HepG2 (cell line): Measurements from ENCODE around the gene YPEL3. TPM values are rescaled to one million over a fixed set of nuclear protein-coding genes. Genes with fewer than 3 reads are reported as not detected.

ENCODE experiments used
- HMG20B ChIP-seq: conservative IDR thresholded peaks from 2 replicates; pipeline ENCODE4 v1.6.1; 2016; ENCODE audit warnings: missing genetic modification reagents, missing compliant biosample characterization
- KMT2A ChIP-seq: sonication (generic); formaldehyde crosslinking; IDR thresholded peaks from 2 replicates; pipeline ENCODE4 v1.4.0; 2020; ENCODE audit warnings: missing genetic modification reagents
- MAFF ChIP-seq: IDR thresholded peaks from 2 replicates; pipeline ENCODE4 v1.6.1; 2011; ENCODE audit warnings: low read depth, low read length, improper control_type of control experiment
- PAXIP1 ChIP-seq: sonication (generic); formaldehyde crosslinking; conservative IDR thresholded peaks from 2 replicates; pipeline ENCODE4 v1.4.0; 2020; ENCODE audit warnings: mild to moderate bottlenecking, missing genetic modification reagents, moderate library complexity
- SIX1 ChIP-seq: sonication (generic); formaldehyde crosslinking; IDR thresholded peaks from 2 replicates; pipeline ENCODE4 v1.4.0; 2020; ENCODE audit warnings: missing genetic modification reagents, borderline replicate concordance
- TCF12 ChIP-seq, 2 experiments: fragments of 450-650 bp in 1 of 2; sonication (generic) in 1 of 2; formaldehyde crosslinking in 1 of 2; IDR thresholded peaks; 2 replicates each; pipeline versions ENCODE4 v1.6.1 to v1.8.0; 2017 to 2022; ENCODE audit warnings: antibody characterized with exemption in 1 of 2, mild to moderate bottlenecking in 1 of 2, missing genetic modification reagents in 1 of 2, moderate library complexity in 1 of 2
- TGIF2 ChIP-seq: IDR thresholded peaks from 2 replicates; pipeline ENCODE4 v1.6.1; 2016; ENCODE audit warnings: control low read depth, missing compliant biosample characterization
- UBTF ChIP-seq: sonication (generic); formaldehyde crosslinking; IDR thresholded peaks from 2 replicates; pipeline ENCODE4 v1.4.0; 2020; ENCODE audit warnings: mild to moderate bottlenecking, missing genetic modification reagents
- YY1 ChIP-seq: IDR thresholded peaks from 2 replicates; pipeline ENCODE4 v1.6.1; 2011; ENCODE audit warnings: low read length, low read depth, moderate library complexity, mild to moderate bottlenecking; ENCODE audit not compliant: insufficient read depth, insufficient replicate concordance
- ZNF256 ChIP-seq: sonication (generic); formaldehyde crosslinking; conservative IDR thresholded peaks from 2 replicates; pipeline ENCODE4 v1.4.0; 2020; ENCODE audit warnings: missing genetic modification reagents
- ZNF263 ChIP-seq: sonication (generic); formaldehyde crosslinking; IDR thresholded peaks from 2 replicates; pipeline ENCODE4 v1.4.0; 2020; ENCODE audit warnings: missing genetic modification reagents
- ZNF430 ChIP-seq: sonication (generic); formaldehyde crosslinking; IDR thresholded peaks from 2 replicates; pipeline ENCODE4 v1.9.0; 2021; ENCODE audit warnings: mild to moderate bottlenecking, missing genetic modification reagents
- ZNF431 ChIP-seq: sonication (generic); formaldehyde crosslinking; IDR thresholded peaks from 2 replicates; pipeline ENCODE4 v1.9.0; 2022; ENCODE audit warnings: missing genetic modification reagents, low read depth, mild to moderate bottlenecking, borderline replicate concordance
- ZNF550 ChIP-seq: sonication (generic); formaldehyde crosslinking; IDR thresholded peaks from 2 replicates; pipeline ENCODE4 v1.4.0; 2020; ENCODE audit warnings: mild to moderate bottlenecking, missing genetic modification reagents, borderline replicate concordance
- ZNF710 ChIP-seq: sonication (generic); formaldehyde crosslinking; IDR thresholded peaks from 2 replicates; pipeline ENCODE4 v1.5.0; 2020; ENCODE audit warnings: mild to moderate bottlenecking, missing genetic modification reagents, borderline replicate concordance
- polyA plus RNA-seq, 8 experiments: library from polyadenylated mRNA; depleted of rRNA in 3 of 8; stranded (reverse) in 7 of 8; unstranded in 1 of 8; fragments of >200 nt; fragmentation: Illumina TruSeq in 4 of 8; extraction: Trizol in 4 of 8; gene quantifications; 2 replicates each; pipeline versions ENCODE4 v1.2.1 to v1.2.3, GENCODE V29; 2011 to 2016; ENCODE audit warnings: low read depth in 4 of 8, missing spikeins in 1 of 8, mixed read lengths in 1 of 8; ENCODE audit not compliant: insufficient read depth in 1 of 8
- total RNA-seq, 5 experiments: library from RNA; depleted of rRNA; stranded (reverse); fragments of >200 nt; fragmentation: Illumina TruSeq; extraction: Trizol; gene quantifications; 2 replicates each; pipeline ENCODE4 v1.2.3, GENCODE V29; 2016; ENCODE audit warnings: low read depth in 1 of 5
- TF ChIP-seq, protein P1 (sequence below): sonication (generic); formaldehyde crosslinking; IDR thresholded peaks from 2 replicates; pipeline ENCODE4 v1.8.0; 2023; ENCODE audit warnings: mild to moderate bottlenecking, missing genetic modification reagents
- TF ChIP-seq, protein P2 (sequence below): sonication (generic); formaldehyde crosslinking; IDR thresholded peaks from 2 replicates; pipeline ENCODE4 v1.4.0; 2020; ENCODE audit warnings: missing genetic modification reagents

The YPEL3 gene
- total and polyA plus RNA-seq, 2 of the 13 experiments (the other 11 are each of a cell fraction or from before 2014, with no cell fraction given) = 5.4 to 47.0 TPM

- TF ChIP-seq UBTF (CRISPR knock-in tag) (peak; percentile 85), TGIF2 (CRISPR knock-in tag) (no peak), YY1 (peak; percentile 7), ZNF710 (CRISPR knock-in tag) (0 out of 2 replicates have a peak, but pooled peaks have one; percentile 25), PAXIP1 (CRISPR knock-in tag) (0 out of 2 replicates have a peak, but pooled peaks have one; percentile 23), MAFF (no peak), ZNF431 (CRISPR knock-in tag) (peak; percentile 77; the same call in 1 of the 2 replicates), KMT2A (CRISPR knock-in tag) (peak; percentile 77), ZNF430 (CRISPR knock-in tag) (peak; percentile 97), HMG20B (CRISPR knock-in tag) (no peak; the same call in 1 of the 2 replicates), TCF12 (IDR thresholded peaks at IDR 0.05) (no peak), TCF12 (CRISPR knock-in tag; IDR thresholded peaks at IDR 0.05) (peak; percentile 75; the same call in 1 of the 2 replicates), SIX1 (CRISPR knock-in tag) (0 out of 2 replicates have a peak, but pooled peaks have one; percentile 10), ZNF263 (CRISPR knock-in tag) (peak; percentile 98), ZNF550 (CRISPR knock-in tag) (peak; percentile 56; the same call in 1 of the 2 replicates), ZNF256 (CRISPR knock-in tag) (no peak)
- TF ChIP-seq, protein P1, sequence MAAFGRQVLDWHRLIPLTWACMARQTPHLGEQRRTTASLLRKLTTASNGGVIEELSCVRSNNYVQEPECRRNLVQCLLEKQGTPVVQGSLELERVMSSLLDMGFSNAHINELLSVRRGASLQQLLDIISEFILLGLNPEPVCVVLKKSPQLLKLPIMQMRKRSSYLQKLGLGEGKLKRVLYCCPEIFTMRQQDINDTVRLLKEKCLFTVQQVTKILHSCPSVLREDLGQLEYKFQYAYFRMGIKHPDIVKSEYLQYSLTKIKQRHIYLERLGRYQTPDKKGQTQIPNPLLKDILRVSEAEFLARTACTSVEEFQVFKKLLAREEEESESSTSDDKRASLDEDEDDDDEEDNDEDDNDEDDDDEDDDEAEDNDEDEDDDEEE (CRISPR knock-in tag) = peak; percentile 79; the same call in 1 of the 2 replicates
- TF ChIP-seq, protein P2, sequence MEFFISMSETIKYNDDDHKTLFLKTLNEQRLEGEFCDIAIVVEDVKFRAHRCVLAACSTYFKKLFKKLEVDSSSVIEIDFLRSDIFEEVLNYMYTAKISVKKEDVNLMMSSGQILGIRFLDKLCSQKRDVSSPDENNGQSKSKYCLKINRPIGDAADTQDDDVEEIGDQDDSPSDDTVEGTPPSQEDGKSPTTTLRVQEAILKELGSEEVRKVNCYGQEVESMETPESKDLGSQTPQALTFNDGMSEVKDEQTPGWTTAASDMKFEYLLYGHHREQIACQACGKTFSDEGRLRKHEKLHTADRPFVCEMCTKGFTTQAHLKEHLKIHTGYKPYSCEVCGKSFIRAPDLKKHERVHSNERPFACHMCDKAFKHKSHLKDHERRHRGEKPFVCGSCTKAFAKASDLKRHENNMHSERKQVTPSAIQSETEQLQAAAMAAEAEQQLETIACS (CRISPR knock-in tag) = no peak
Measured at GRCh38 chr16:30063893-30064728, 31.9 kb downstream of the YPEL3 start (continued).
